Upper lobe of right lung (tissue), 1 donor: Measurements from ENCODE around the gene MMP15. TPM values are rescaled to one million over a fixed set of nuclear protein-coding genes. Genes with fewer than 3 reads are reported as not detected.

ENCODE experiments used
- ATAC-seq: fragments of 200-7000 bp; cut with Tn5 transposase; one replicate; pipeline ENCODE4 v1.9.1; 2020; ENCODE audit warnings: mild to moderate bottlenecking, moderate library complexity
- DNase-seq: peaks from one replicate; pipeline ENCODE4 v3.0.0-alpha.2; 2020
- H3K27ac ChIP-seq: fragments of 200-600 bp; one replicate; pipeline ENCODE4 v1.8.0; 2022
- H3K27me3 ChIP-seq: fragments of 200-600 bp; one replicate; pipeline ENCODE4 v1.8.0; 2022; ENCODE audit warnings: mild to moderate bottlenecking
- H3K36me3 ChIP-seq: fragments of 200-600 bp; one replicate; pipeline ENCODE4 v1.8.0; 2022
- H3K4me1 ChIP-seq: fragments of 200-600 bp; one replicate; pipeline ENCODE4 v1.8.0; 2022
- H3K4me3 ChIP-seq: fragments of 200-600 bp; one replicate; pipeline ENCODE4 v1.8.0; 2022; ENCODE audit warnings: mild to moderate bottlenecking
- H3K9me3 ChIP-seq: fragments of 200-600 bp; one replicate; pipeline ENCODE4 v1.8.0; 2022
- intact Hi-C: fragments of 100-400 bp; cut with DNase I; formaldehyde crosslinking; loops from one replicate; pipeline ENCODE4 v1.11.0; 2022
- total RNA-seq: library from RNA; stranded (reverse); fragmentation: NEBNext Ultra II Directional; extraction: Animal tissue kit (Norgen Biotek cat#: 25700); gene quantifications from one replicate; pipeline ENCODE4 v1.2.1, GENCODE V29; 2021
- TF ChIP-seq, protein P1 (sequence below): fragments of 200-600 bp; IDR thresholded peaks from one replicate; pipeline ENCODE4 v1.8.0; 2022; ENCODE audit warnings: antibody characterized with exemption
- donor health status: DM: no; HTN: yes; CAD: no; lungs with severe emphysema.

The MMP15 gene
- total RNA-seq, 1 donor from 2014 or later = 25.2 TPM

DNA sequence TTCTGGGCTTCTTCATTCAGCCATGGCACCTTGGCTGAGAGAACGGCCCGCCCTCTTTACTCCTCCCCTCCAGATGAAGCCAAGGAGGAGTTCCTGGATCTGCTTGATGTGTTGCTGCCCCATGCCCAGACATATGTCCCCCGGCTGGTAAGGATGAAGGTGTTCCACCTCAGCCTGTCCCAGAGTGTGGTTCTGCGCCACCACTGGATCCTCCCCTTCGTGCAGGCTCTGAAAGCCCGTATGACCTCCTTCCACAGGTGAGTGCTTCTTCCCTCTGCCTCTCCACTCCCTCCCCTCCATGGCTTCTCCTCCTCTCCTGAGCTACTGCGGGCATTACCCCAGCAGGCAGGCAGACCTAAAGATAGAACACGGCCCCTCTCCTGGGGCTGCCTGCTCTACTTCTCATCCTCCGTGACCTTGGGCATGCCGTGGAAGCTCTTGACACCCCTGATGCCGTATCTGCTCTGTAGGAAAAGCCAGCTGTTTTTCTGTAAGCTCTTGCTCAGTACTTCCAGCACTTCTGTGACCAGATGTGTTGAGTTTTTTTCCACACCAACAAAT is 15.6 kb upstream of the MMP15 start:
- peaks cover 35% of the 10 kb centered on the region for H3K36me3 ChIP-seq

DNA sequence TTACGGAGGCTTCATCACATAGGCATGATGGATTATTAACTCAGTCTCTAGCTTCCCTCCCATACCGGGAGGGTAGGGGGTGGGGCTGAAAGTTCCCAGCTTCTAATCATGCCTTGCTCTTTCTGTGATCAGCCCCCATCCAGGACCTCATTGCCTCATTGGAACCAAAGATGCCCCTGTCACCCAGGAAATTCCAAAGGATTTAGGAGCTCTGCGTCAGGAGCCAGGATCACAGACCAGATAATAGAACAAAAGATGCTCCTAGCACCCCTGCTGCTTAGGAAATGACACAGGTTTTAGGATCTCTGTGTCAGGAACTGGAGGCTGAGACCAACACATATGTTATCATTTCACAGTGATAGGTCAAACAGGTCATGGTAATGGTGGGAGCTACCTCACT is 14.7 kb upstream of the MMP15 start:
- ATAC-seq (no peak), DNase-seq (no peak)
- Histone ChIP-seq H3K4me3 (no peak overlapping the region), H3K9me3 (no peaks in the 10 kb centered on the region), H3K27me3 (no peaks in the 10 kb centered on the region), H3K27ac (no peak overlapping the region), H3K36me3 (peaks cover 35% of the 10 kb centered on the region), H3K4me1 (no peaks in the 10 kb centered on the region)
- intact Hi-C loops = no loop called here
- TF ChIP-seq, protein P1, sequence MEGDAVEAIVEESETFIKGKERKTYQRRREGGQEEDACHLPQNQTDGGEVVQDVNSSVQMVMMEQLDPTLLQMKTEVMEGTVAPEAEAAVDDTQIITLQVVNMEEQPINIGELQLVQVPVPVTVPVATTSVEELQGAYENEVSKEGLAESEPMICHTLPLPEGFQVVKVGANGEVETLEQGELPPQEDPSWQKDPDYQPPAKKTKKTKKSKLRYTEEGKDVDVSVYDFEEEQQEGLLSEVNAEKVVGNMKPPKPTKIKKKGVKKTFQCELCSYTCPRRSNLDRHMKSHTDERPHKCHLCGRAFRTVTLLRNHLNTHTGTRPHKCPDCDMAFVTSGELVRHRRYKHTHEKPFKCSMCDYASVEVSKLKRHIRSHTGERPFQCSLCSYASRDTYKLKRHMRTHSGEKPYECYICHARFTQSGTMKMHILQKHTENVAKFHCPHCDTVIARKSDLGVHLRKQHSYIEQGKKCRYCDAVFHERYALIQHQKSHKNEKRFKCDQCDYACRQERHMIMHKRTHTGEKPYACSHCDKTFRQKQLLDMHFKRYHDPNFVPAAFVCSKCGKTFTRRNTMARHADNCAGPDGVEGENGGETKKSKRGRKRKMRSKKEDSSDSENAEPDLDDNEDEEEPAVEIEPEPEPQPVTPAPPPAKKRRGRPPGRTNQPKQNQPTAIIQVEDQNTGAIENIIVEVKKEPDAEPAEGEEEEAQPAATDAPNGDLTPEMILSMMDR = no peak

More for the DNA sequence above, 15.6 kb upstream of the MMP15 start:
- ATAC-seq (no peak), DNase-seq (no peak)
- Histone ChIP-seq H3K4me1 (no peaks in the 10 kb centered on the region), H3K27me3 (no peaks in the 10 kb centered on the region), H3K9me3 (no peaks in the 10 kb centered on the region), H3K27ac (no peak overlapping the region), H3K4me3 (no peak overlapping the region)
- TF ChIP-seq, protein P1 = no peak
- intact Hi-C loops = no loop called here

DNA sequence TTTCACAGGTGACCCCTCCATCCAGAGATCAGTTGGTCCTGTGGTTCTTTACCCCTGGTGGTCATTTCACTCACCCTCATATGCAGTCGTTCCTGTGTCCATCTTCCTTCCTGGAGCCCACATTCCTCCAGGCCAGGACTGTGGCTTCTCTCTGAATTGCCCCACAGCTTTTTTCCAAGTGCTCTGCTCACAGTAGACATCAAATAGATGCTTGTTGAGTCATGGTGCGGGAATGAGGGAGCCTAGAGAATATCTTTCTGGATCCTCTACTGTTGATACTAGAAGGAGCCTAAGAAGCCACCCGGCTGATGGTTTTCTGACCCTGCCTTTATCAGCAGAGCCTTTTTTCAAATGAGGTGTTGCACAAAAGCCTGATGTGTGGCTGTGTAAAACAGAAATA is 13.9 kb upstream of the MMP15 start:
- no peak for ATAC-seq
- no peaks in the 10 kb centered on the region for H3K4me1 ChIP-seq
- intact Hi-C loops = no loop called here
- no peak for DNase-seq
- peaks cover 35% of the 10 kb centered on the region for H3K36me3 ChIP-seq
- no peak overlapping the region for H3K4me3 ChIP-seq
- TF ChIP-seq, protein P1 = no peak
- H3K27me3 ChIP-seq = no peaks in the 10 kb centered on the region
- no peaks in the 10 kb centered on the region for H3K9me3 ChIP-seq
- no peak overlapping the region for H3K27ac ChIP-seq

DNA sequence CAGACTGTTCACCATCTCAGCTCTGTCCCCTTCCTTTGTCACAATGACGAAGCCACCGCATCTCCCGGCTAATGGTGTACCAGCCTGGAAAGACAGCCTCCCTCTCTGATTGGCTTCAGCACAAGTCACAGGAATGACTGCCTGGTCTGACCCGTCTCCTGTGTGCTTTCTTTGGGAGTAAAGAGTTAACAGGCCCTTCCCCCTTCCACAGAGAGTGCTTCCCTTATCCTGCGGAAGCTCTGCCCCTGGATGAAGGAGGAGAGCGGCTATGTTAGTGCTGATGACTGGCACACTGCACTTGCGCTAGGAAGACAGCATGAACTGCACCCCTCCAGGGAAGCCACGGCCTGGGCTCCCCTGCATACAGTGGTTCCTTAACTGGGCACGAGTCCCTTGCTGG is 13.1 kb upstream of the MMP15 start:
- intact Hi-C loops = no loop called here
- Histone ChIP-seq H3K4me1 (no peaks in the 10 kb centered on the region), H3K36me3 (peaks cover 39% of the 10 kb centered on the region), H3K4me3 (no peak overlapping the region), H3K27ac (no peak overlapping the region), H3K9me3 (no peaks in the 10 kb centered on the region), H3K27me3 (no peaks in the 10 kb centered on the region)
- ATAC-seq (no peak), DNase-seq (no peak)
- TF ChIP-seq, protein P1 = no peak

DNA sequence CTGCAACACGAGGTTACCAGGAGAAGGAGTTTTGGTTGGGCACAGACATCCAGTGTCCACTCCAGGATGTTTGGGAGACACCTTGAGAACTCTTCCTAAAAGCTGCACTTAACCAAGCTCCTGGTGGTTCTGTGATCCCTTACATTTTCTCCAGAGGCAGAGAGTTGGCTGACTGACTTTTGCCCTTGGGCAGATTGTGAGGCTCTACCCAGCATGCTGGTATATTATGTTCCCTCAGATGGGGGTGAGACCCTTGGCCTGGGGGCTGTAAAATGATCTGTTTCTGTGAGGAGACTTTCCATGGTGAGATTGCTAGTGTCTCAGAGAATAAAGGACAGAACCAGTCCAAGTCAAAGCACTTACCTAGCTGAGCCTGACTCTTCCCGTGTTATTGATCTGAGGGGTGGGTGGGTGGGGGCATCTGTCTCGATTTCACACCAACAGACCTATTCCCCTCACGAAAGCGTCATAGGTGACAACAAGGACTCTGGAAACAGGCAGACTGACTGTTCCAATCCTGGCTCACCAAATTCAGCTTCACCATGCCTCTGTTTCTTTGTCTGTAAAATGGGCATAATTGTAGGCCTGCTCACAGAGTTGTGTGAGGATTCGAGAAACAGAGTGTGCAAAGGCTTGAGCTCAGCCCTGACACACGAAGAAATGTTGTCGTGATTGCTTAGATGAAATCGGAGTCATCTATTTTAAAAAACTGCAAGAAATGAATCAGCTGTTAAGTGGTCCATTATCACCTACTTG is 12.2 kb upstream of the MMP15 start:
- TF ChIP-seq, protein P1 = no peak
- Histone ChIP-seq H3K27ac (no peak overlapping the region), H3K36me3 (peaks cover 42% of the 10 kb centered on the region), H3K9me3 (no peaks in the 10 kb centered on the region), H3K4me3 (no peak overlapping the region), H3K4me1 (no peaks in the 10 kb centered on the region), H3K27me3 (no peaks in the 10 kb centered on the region)
- intact Hi-C loops = no loop called here
- ATAC-seq = no peak
- DNase-seq = no peak
